Pancreas (tissue), 10 donors: ENCODE measurements around the gene PSAPL1. TPM values are rescaled to one million over a fixed set of nuclear protein-coding genes. Genes with fewer than 3 reads are reported as not detected.

Experiments
- ATAC-seq, 4 donors: fragments of 200-7000 bp; cut with Tn5 transposase; one replicate each; pipeline versions ENCODE4 v1.8.0 to v1.9.1; 2020; ENCODE audit warnings: mild to moderate bottlenecking in 4 of 4, moderate library complexity in 4 of 4
- DNase-seq, 6 donors: peaks; one replicate each; pipeline ENCODE4 v3.0.0-alpha.2; 2020
- FAIRE-seq: peaks from 2 replicates; lab custom pipeline; 2012; peaks lifted over from hg19 to GRCh38; lab: Jason Lieb, UNC
- H3K27ac ChIP-seq, 4 donors: fragments of 200-600 bp; sonication (generic); 1 replicate in 3 of 4; 2 replicates in 1 of 4; pipeline versions ENCODE4 v1.5.0 to v1.8.0; 2020
- H3K27me3 ChIP-seq, 4 donors: fragments of 200-600 bp; one replicate each; pipeline ENCODE4 v1.8.0; 2021
- H3K36me3 ChIP-seq, 3 donors: fragments of 200-600 bp; sonication (generic) in 1 of 3; one replicate each; pipeline versions ENCODE4 v1.5.0 to v1.8.0; 2020 to 2021
- H3K4me1 ChIP-seq, 3 donors: fragments of 200-600 bp; one replicate each; pipeline ENCODE4 v1.8.0; 2021
- H3K4me3 ChIP-seq, 4 donors: fragments of 200-600 bp; sonication (generic) in 2 of 4; one replicate each; pipeline versions ENCODE4 v1.5.0 to v1.8.0; 2020 to 2021
- H3K9me3 ChIP-seq, 4 donors: fragments of 200-600 bp; one replicate each; pipeline ENCODE4 v1.8.0; 2021
- CTCF ChIP-seq, 4 donors: fragments of 200-600 bp; sonication (generic) in 3 of 4; IDR thresholded peaks; one replicate each; pipeline versions ENCODE4 v1.5.0 to v1.8.0; 2021; ENCODE audit warnings: antibody characterized with exemption in 4 of 4
- WGBS, 2 donors: extraction: QIAGEN DNeasy Blood & Tissue Kit; methylation state at CpG; one replicate each; pipeline ENCODE4 v1.1.7; 2013; 5-methylcytosine and 5-hydroxymethylcytosine counted together
- intact Hi-C, 3 donors: fragments of 100-400 bp; cut with DNase I; formaldehyde crosslinking; loops; one replicate each; pipeline versions ENCODE4 v1.11.1 to v1.14.2; 2022
- polyA plus RNA-seq, 2 donors: library from polyadenylated mRNA; stranded (reverse); fragments of 200-250 nt; gene quantifications; one replicate each; pipeline ENCODE4 v1.2.3, GENCODE V29; 2013
- total RNA-seq, 6 donors: library from RNA; stranded (reverse); fragmentation: NEBNext Ultra II Directional in 4 of 6; extraction: Animal tissue kit (Norgen Biotek cat#: 25700) in 4 of 6; gene quantifications; one replicate each; pipeline versions ENCODE4 v1.2.1 to v1.2.4, GENCODE V29; 2021 to 2023
- donor health status: healthy with polysubstance abuse.
- donor health status: DM: no; HTN: no; CAD: no; lungs with moderate emphysema.
- donor health status: DM: no; HTN: no; CAD: no.
- donor health status: control.
- donor health status: control.
- donor health status: Bipolar disorder and iron deficiency.
- donor health status: DM: yes; HTN: yes; CAD: no.
- donor health status: DM: no; HTN: no; CAD: no.
- donor health status: DM: no; HTN: no; CAD: no.
- donor health status: DM: yes; HTN: yes; CAD: no.

Gene PSAPL1
- total and polyA plus RNA-seq, 8 donors = 0.06 TPM; not detected in 7

DNA sequence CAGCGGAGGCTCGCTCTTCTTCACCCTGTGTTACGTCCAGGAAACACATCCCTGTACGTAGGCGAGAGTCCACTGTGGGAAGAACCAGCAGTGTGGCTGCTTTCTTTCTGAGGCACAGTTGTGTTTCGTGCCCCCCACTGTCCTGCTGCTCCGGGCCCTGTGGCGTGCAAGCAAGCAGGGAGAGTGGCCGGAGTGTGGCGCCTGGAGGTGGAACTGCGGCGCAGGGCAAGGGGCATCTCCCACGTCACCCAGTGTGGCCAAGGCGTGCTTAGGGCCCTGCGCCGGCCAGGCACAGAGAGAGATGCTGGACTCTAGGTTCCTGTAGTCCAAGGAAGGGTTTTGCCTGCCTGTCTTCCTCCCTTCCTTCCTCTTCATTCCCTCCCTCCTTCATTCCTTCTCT lies 13.3 kb upstream of the PSAPL1 start:
- H3K9me3 ChIP-seq = no peaks in the 10 kb centered on the region
- WGBS, 2 donors = 42 to 55% methylated on average over 16 of the region's 16 CpGs
- H3K27me3 ChIP-seq = no peaks in the 10 kb centered on the region
- H3K27ac ChIP-seq = no peak overlapping the region
- no peaks in the 10 kb centered on the region for H3K4me1 ChIP-seq
- FAIRE-seq (no peak), ATAC-seq (no peak), DNase-seq (peak in 1 of 6 donors; percentile 43)
- no peak for TF ChIP-seq CTCF (IDR thresholded peaks at IDR 0.05)
- intact Hi-C loops = no loop called here
- H3K4me3 ChIP-seq = no peak overlapping the region
- H3K36me3 ChIP-seq = no peaks in the 10 kb centered on the region

- DNase-seq (peak in 1 of 6 donors; percentile 12), FAIRE-seq (no peak), ATAC-seq (no peak)
- Histone ChIP-seq H3K27ac (no peak overlapping the region), H3K4me1 (no peaks in the 10 kb centered on the region), H3K27me3 (no peaks in the 10 kb centered on the region), H3K36me3 (no peaks in the 10 kb centered on the region), H3K4me3 (no peak overlapping the region), H3K9me3 (no peaks in the 10 kb centered on the region)
- 49% methylated on average over 3 of the region's 3 CpGs for WGBS, 2 donors
- TF ChIP-seq CTCF (IDR thresholded peaks at IDR 0.05) = no peak
- intact Hi-C loops = no loop called here
These were observed 12.5 kb upstream of the PSAPL1 start for GRCh38 chr4:7447236-7447635.

- no peaks in the 10 kb centered on the region for H3K36me3 ChIP-seq
- no peak overlapping the region for H3K4me3 ChIP-seq
- H3K27ac ChIP-seq = no peak overlapping the region
- no peaks in the 10 kb centered on the region for H3K27me3 ChIP-seq
- peak in 1 of 6 donors; percentile 25 for DNase-seq
- H3K9me3 ChIP-seq = no peaks in the 10 kb centered on the region
- ATAC-seq = no peak
- H3K4me1 ChIP-seq = no peaks in the 10 kb centered on the region
- WGBS, 2 donors = 66 to 74% methylated on average over 12 of the region's 12 CpGs
- TF ChIP-seq CTCF (IDR thresholded peaks at IDR 0.05) = no peak
- intact Hi-C loops = no loop called here
- FAIRE-seq = no peak
These were observed 10.0 kb upstream of the PSAPL1 start for GRCh38 chr4:7444731-7445130.

DNA sequence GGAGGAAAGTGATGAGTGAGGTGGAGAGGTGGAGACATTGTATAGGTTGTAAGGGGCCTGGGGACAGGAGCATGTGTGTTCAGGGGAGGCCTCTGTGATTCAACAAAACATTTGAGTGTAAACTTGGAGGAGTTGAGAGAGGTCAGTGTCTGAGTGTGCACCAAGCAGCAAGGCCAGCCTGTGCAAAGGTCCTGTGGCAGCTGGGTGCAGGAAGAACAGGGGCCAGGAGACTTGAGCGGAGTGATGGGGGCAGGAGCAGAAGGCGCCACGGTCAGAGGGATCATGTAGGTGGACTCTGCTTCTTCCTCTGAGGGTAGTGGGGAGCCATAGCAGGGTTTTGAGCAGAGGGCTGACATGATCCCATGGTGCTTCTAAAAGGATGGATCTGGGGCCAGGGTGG lies 9.6 kb upstream of the PSAPL1 start:
- 73 to 84% methylated on average over 3 of the region's 3 CpGs for WGBS, 2 donors
- DNase-seq = peak in 1 of 6 donors; percentile 20
- TF ChIP-seq CTCF (IDR thresholded peaks at IDR 0.05) = no peak
- H3K27me3 ChIP-seq = no peaks in the 10 kb centered on the region
- no peak overlapping the region for H3K4me3 ChIP-seq
- H3K4me1 ChIP-seq = no peaks in the 10 kb centered on the region
- intact Hi-C loops = no loop called here
- no peaks in the 10 kb centered on the region for H3K36me3 ChIP-seq
- no peak for ATAC-seq
- no peak overlapping the region for H3K27ac ChIP-seq
- H3K9me3 ChIP-seq = no peaks in the 10 kb centered on the region
- FAIRE-seq = no peak

DNA sequence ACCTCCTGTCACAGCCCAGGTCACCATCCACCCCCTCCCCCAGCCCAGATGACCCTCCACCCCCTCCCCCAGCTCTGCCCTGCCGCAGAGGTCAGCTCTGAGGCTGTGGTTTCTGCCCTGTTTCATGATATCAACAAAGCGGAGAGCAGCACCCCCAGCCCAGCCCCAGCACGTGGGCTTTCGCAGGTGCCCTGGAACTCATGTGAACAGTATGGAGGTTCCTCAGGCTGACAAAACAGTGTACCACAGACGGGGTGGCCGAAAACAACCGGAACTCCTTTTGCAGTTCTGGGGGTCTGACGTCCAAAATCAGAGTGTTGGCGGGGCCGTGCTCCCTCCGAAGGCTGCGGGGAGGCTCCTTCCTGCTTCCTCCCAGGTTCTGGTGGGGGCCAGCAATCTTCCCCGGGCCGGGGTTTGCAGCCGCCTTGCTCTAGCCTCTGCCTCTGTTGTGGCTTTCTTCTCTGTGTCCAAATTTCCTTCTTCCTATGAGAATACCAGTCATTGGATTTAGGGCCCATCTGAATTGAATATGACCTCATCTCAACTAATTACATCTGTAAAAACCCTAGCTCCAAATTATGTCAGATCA lies 7.9 kb upstream of the PSAPL1 start:
- no peak for TF ChIP-seq CTCF (IDR thresholded peaks at IDR 0.05)
- intact Hi-C loops = no loop called here
- H3K27me3 ChIP-seq = no peaks in the 10 kb centered on the region
- H3K4me3 ChIP-seq = no peak overlapping the region
- ATAC-seq (no peak), DNase-seq (peak in 1 of 6 donors; percentile 37), FAIRE-seq (no peak)
- H3K36me3 ChIP-seq = no peaks in the 10 kb centered on the region
- H3K27ac ChIP-seq = no peak overlapping the region
- WGBS, 2 donors = 49 to 55% methylated on average over 15 of the region's 15 CpGs
- no peaks in the 10 kb centered on the region for H3K4me1 ChIP-seq
- H3K9me3 ChIP-seq = no peaks in the 10 kb centered on the region
